Endothelial cell (in vitro differentiated cells): Measurements from ENCODE around the gene PCID2. TPM values are rescaled to one million over a fixed set of nuclear protein-coding genes. Genes with fewer than 3 reads are reported as not detected.

ENCODE experiments used
- DNase-seq: peaks from one replicate; pipeline ENCODE4 v3.0.0; 2021; ENCODE audit warnings: low spot score
- H3K27ac Mint-ChIP-seq: one replicate; pipeline ENCODE4 v1.8.0; 2021; ENCODE audit warnings: mixed read lengths, inconsistent platforms; ENCODE audit not compliant: unreplicated experiment
- H3K27me3 Mint-ChIP-seq: one replicate; pipeline ENCODE4 v1.8.0; 2021; ENCODE audit warnings: mild to moderate bottlenecking, moderate library complexity, mixed read lengths, inconsistent platforms; ENCODE audit not compliant: unreplicated experiment
- H3K36me3 Mint-ChIP-seq: one replicate; pipeline ENCODE4 v1.8.0; 2021; ENCODE audit warnings: mild to moderate bottlenecking, low read depth, mixed read lengths, inconsistent platforms; ENCODE audit not compliant: unreplicated experiment
- H3K4me1 Mint-ChIP-seq: one replicate; pipeline ENCODE4 v1.8.0; 2021; ENCODE audit warnings: mild to moderate bottlenecking, mixed read lengths, inconsistent platforms; ENCODE audit not compliant: unreplicated experiment
- H3K4me3 Mint-ChIP-seq: one replicate; pipeline ENCODE4 v1.8.0; 2021; ENCODE audit warnings: mild to moderate bottlenecking, mixed read lengths, inconsistent platforms; ENCODE audit not compliant: unreplicated experiment
- H3K9me3 Mint-ChIP-seq: one replicate; pipeline ENCODE4 v1.8.0; 2021; ENCODE audit warnings: mixed read lengths, inconsistent platforms; ENCODE audit not compliant: unreplicated experiment
- CTCF ChIP-seq: fragments of 200-600 bp; sonication (generic); IDR thresholded peaks from one replicate; pipeline ENCODE4 v1.5.0; 2021; ENCODE audit warnings: antibody characterized with exemption; ENCODE audit not compliant: unreplicated experiment
- total RNA-seq: library from RNA; stranded (reverse); fragmentation: NEBNext Ultra II Directional; extraction: Animal tissue kit (Norgen Biotek cat#: 25700); gene quantifications from one replicate; pipeline ENCODE4 v1.2.1, GENCODE V29; 2021; ENCODE audit not compliant: unreplicated experiment

Gene PCID2
- total RNA-seq, 1 donor from 2014 or later, result 44.3 TPM

DNA sequence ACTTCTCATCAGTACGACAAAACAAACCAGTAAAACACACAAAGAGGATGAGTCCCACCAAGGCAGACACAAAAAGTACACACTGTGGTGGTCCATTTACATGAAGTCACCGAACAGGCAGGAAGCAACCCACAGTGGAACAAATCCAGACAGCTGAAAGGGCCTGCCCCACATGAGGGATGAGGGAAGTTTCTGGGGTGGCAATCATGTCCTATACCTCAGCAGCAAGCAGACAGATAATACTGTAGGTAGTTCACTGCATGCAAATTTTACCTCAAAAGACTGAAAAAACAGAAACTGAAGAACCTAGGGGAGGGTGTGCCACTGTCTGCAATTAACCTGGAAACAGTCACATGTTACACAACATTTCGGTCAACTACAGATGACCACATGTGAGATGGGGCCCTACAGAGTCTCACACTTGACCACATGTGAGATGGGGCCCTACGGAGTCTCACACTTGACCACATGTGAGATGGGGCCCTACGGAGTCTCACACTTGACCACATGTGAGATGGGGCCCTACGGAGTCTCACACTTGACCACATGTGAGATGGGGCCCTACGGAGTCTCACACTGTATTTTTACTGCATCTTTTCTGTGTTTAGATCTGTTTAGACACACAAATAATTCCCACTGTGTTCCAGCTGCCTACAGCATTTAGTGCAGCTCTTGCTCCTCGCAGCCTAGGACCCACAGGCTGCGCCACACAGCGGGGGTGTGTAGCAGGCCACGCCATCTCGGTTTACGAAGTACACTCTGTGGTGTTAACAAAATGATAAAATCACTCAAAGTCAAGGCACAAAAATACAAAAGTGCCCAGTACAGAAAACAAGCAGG is 22.2 kb downstream of the PCID2 start:
- no peak for DNase-seq
- H3K4me1 Mint-ChIP-seq, result peaks cover 26% of the 10 kb centered on the region
- no peak for TF ChIP-seq CTCF
- peaks cover 29% of the 10 kb centered on the region for H3K36me3 Mint-ChIP-seq
- H3K4me3 Mint-ChIP-seq, result no peak overlapping the region
- H3K9me3 Mint-ChIP-seq, result no peaks in the 10 kb centered on the region
- H3K27me3 Mint-ChIP-seq, result peaks cover 5% of the 10 kb centered on the region
- peak overlapping the region; percentile 14 for H3K27ac Mint-ChIP-seq

- H3K27me3 Mint-ChIP-seq, result peaks cover 3% of the 10 kb centered on the region
- H3K27ac Mint-ChIP-seq, result peak overlapping the region; percentile 90
- TF ChIP-seq CTCF, result no peak
- peaks cover 41% of the 10 kb centered on the region for H3K36me3 Mint-ChIP-seq
- no peak for DNase-seq
- H3K4me1 Mint-ChIP-seq, result peaks cover 19% of the 10 kb centered on the region
- peak overlapping the region; percentile 79 for H3K4me3 Mint-ChIP-seq
- no peaks in the 10 kb centered on the region for H3K9me3 Mint-ChIP-seq
Observed at GRCh38 chr13:113184568-113185440, 23.7 kb downstream of the PCID2 start.

- TF ChIP-seq CTCF, result no peak
- H3K36me3 Mint-ChIP-seq, result peaks cover 35% of the 10 kb centered on the region
- H3K4me1 Mint-ChIP-seq, result peaks cover 21% of the 10 kb centered on the region
- DNase-seq, result no peak
- no peak overlapping the region for H3K27ac Mint-ChIP-seq
- H3K4me3 Mint-ChIP-seq, result no peak overlapping the region
- H3K27me3 Mint-ChIP-seq, result peaks cover 3% of the 10 kb centered on the region
- H3K9me3 Mint-ChIP-seq, result no peaks in the 10 kb centered on the region
Observed at GRCh38 chr13:113183450-113184129, 24.9 kb downstream of the PCID2 start.

GRCh38 chr13:113182046-113182445 is 26.4 kb downstream of the PCID2 start:
- DNase-seq, result no peak
- peaks cover 32% of the 10 kb centered on the region for H3K36me3 Mint-ChIP-seq
- peaks cover 21% of the 10 kb centered on the region for H3K4me1 Mint-ChIP-seq
- H3K27ac Mint-ChIP-seq, result no peak overlapping the region
- H3K9me3 Mint-ChIP-seq, result no peaks in the 10 kb centered on the region
- H3K27me3 Mint-ChIP-seq, result peaks cover under 1% of the 10 kb centered on the region
- no peak overlapping the region for H3K4me3 Mint-ChIP-seq
- no peak for TF ChIP-seq CTCF
